ENCODE measurements around the gene SSPN.

Gene SSPN

DNA sequence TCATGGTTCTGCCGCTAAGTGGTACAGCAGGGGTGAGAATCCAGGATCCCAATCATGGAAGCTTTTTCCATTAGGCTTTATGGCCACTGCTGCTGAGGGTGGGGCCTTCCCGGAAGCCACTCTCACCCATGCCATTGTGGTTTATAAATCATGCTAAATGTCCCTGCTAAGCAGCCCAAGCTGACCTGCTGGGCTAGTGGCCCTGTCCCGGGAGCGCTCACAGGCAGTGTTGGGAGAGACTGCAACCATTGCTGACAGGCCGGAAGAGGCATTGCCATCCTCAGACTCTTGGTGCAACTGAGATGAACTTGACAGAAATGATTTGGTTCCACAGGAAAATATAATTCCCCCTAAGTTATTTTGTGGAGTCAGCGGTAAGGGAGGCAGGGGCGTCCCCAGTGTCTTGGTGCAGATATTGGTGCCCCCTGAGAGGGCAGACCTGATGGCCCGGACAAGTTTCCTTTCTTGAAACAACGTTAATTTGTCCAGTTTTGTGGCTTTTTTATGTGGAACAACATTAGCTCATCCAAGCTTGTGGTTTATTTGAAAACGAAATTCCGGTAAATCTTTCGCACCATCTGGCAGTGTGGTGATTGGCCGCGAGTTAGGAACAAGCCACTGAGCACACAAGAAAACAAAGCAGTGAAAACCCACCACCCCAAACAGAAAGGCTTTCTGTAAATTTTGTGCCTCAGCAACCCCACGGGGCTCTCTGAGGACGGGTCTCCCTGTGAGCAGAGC lies 82.3 kb downstream of the SSPN start:
- TF ChIP-seq, protein P1, sequence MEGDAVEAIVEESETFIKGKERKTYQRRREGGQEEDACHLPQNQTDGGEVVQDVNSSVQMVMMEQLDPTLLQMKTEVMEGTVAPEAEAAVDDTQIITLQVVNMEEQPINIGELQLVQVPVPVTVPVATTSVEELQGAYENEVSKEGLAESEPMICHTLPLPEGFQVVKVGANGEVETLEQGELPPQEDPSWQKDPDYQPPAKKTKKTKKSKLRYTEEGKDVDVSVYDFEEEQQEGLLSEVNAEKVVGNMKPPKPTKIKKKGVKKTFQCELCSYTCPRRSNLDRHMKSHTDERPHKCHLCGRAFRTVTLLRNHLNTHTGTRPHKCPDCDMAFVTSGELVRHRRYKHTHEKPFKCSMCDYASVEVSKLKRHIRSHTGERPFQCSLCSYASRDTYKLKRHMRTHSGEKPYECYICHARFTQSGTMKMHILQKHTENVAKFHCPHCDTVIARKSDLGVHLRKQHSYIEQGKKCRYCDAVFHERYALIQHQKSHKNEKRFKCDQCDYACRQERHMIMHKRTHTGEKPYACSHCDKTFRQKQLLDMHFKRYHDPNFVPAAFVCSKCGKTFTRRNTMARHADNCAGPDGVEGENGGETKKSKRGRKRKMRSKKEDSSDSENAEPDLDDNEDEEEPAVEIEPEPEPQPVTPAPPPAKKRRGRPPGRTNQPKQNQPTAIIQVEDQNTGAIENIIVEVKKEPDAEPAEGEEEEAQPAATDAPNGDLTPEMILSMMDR (IDR thresholded peaks at IDR 0.05), result no peak
- Mint-ChIP-seq H3K27me3 (ENCODE audit: low read depth, poor library complexity) (no peaks in the 10 kb centered on the region), H3K36me3 (ENCODE audit: low read depth) (no peaks in the 10 kb centered on the region), H3K9me3 (no peaks in the 10 kb centered on the region), H3K27ac (peak overlapping the region; percentile 44), H3K4me1 (peaks cover 60% of the 10 kb centered on the region), H3K4me3 (no peak overlapping the region)
- DNase-seq, result no peak

DNA sequence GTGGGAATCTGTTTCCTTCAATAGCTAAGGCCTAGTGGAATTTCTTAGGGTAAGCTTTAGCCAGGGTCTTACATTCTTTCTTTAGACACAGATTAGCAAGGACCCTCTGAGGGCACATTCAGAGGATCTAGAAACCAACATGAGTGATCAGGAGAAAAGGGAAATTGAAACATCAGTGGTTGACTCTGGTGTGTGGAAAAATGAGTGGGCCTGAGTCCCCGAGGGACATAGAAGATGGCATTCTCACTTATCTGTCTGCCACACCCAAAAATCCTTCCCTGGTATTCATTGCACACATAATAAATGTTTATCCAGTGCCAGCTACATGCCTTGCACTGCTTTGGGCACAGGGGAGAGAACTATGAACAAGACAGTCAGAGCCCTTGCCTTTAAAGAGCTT lies 82.9 kb downstream of the SSPN start:
- no peak for DNase-seq
- no peak overlapping the region for H3K4me3 Mint-ChIP-seq
- H3K27me3 Mint-ChIP-seq (ENCODE audit: low read depth, poor library complexity), result no peaks in the 10 kb centered on the region
- H3K4me1 Mint-ChIP-seq, result peaks cover 58% of the 10 kb centered on the region
- H3K27ac Mint-ChIP-seq, result no peak overlapping the region
- H3K9me3 Mint-ChIP-seq, result no peaks in the 10 kb centered on the region
- TF ChIP-seq, protein P1 (IDR thresholded peaks at IDR 0.05), result no peak
- no peaks in the 10 kb centered on the region for H3K36me3 Mint-ChIP-seq (ENCODE audit: low read depth)

DNA sequence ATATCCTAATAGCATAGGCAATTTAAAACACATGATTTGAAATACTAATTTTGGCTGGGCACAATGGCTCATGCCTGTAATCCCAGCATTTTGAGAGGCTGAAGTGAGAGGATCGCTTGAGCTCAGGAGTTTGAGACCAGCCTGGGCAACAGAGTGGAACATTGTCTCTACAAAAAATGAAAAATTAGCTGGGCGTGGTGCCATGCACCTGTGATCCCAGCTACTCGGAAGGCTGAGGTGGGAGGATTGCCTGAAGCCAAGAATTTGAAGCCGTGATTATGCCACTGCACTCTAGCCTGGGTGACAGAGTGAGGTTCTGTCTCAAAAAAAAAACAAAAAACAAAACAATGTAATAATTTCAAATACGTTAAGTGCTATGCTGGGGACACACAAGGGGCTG lies 83.3 kb downstream of the SSPN start:
- DNase-seq, result no peak
- H3K9me3 Mint-ChIP-seq, result no peaks in the 10 kb centered on the region
- no peak overlapping the region for H3K4me3 Mint-ChIP-seq
- no peak overlapping the region for H3K27ac Mint-ChIP-seq
- peaks cover 54% of the 10 kb centered on the region for H3K4me1 Mint-ChIP-seq
- no peaks in the 10 kb centered on the region for H3K27me3 Mint-ChIP-seq (ENCODE audit: low read depth, poor library complexity)
- H3K36me3 Mint-ChIP-seq (ENCODE audit: low read depth), result no peaks in the 10 kb centered on the region
- TF ChIP-seq, protein P1 (IDR thresholded peaks at IDR 0.05), result no peak

DNA sequence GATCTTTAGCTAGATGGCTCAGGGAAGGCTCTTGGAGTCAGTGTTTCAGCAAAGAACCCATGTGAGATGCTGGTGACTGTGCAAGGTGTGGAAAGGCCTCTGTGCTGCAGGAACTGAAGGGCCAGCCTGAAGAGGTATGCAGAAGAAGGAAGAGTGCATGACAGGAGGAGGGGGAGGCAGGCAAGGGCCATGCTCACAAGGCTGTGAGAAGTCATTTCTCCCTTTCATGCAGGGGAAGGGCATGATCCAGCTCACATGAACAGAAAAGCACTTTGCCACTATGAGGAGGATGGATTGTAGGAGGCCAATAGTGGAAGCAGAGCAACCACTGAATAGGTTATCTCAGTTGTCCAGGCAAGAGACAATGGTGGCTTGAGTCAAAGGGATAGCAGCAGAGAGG lies 83.7 kb downstream of the SSPN start:
- Mint-ChIP-seq H3K27me3 (ENCODE audit: low read depth, poor library complexity) (no peaks in the 10 kb centered on the region), H3K9me3 (no peaks in the 10 kb centered on the region), H3K27ac (no peak overlapping the region), H3K36me3 (ENCODE audit: low read depth) (no peaks in the 10 kb centered on the region), H3K4me1 (peaks cover 50% of the 10 kb centered on the region), H3K4me3 (no peak overlapping the region)
- TF ChIP-seq, protein P1 (IDR thresholded peaks at IDR 0.05), result no peak
- no peak for DNase-seq

DNA sequence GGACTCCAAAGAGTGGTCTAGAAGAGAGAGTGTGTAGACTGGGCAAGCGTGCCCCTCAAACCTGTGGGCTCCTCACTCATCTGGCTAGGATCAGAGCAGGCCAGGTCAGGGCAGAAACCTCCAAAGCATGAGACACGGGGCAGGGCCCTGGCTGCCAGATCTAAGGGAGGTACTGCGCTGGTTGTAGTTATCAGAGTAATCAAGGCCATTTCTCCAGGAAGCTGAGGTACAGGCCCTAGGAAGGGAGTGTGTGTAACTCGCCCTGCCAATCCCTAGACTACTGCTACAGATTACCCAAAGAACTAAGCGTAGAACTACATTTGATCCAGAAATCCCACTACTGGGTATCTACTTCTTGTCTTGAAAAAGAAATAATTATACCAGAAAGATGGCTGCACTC lies 84.5 kb downstream of the SSPN start:
- H3K9me3 Mint-ChIP-seq, result no peaks in the 10 kb centered on the region
- no peaks in the 10 kb centered on the region for H3K27me3 Mint-ChIP-seq (ENCODE audit: low read depth, poor library complexity)
- no peaks in the 10 kb centered on the region for H3K36me3 Mint-ChIP-seq (ENCODE audit: low read depth)
- no peak overlapping the region for H3K4me3 Mint-ChIP-seq
- DNase-seq, result no peak
- no peak overlapping the region for H3K27ac Mint-ChIP-seq
- H3K4me1 Mint-ChIP-seq, result peaks cover 42% of the 10 kb centered on the region
- TF ChIP-seq, protein P1 (IDR thresholded peaks at IDR 0.05), result no peak

DNA sequence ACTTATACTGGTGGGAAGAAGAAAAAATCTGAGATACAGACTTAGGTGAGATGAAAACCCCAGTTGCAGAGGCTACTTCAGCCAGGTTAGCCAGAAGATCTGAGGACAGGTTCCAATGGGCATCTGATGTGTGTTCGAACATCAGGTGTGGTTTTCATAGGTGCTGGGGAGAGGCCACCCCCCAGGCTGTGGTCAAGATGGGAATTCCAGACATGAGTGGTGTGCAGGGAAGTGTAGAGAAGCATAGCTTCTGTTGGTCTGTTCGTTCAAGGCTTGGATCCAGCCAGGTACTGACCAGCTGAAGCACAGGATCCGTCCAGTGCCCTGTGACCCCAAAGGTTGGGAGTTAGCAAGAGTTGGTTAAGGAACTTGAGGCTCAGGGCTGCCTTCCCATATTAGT lies 85.5 kb downstream of the SSPN start:
- Mint-ChIP-seq H3K27me3 (ENCODE audit: low read depth, poor library complexity) (no peaks in the 10 kb centered on the region), H3K27ac (no peak overlapping the region), H3K4me1 (peaks cover 32% of the 10 kb centered on the region), H3K4me3 (no peak overlapping the region), H3K9me3 (no peaks in the 10 kb centered on the region), H3K36me3 (ENCODE audit: low read depth) (no peaks in the 10 kb centered on the region)
- TF ChIP-seq, protein P1 (IDR thresholded peaks at IDR 0.05), result no peak
- DNase-seq, result no peak

Measured in nephron progenitor cell (in vitro differentiated cells).